HepG2 (cell line): ENCODE data around the gene ARHGEF12. TPM values are rescaled to one million over a fixed set of nuclear protein-coding genes. Genes with fewer than 3 reads are reported as not detected.

ENCODE experiments used
- ATAC-seq: fragments of 200-7000 bp; cut with Tn5 transposase; 3 replicates; pipeline ENCODE4 v1.9.1; 2020; ENCODE audit warnings: mild to moderate bottlenecking, moderate library complexity
- BruUV-seq: library from RNA; stranded (reverse); fragments of 400-500 nt; replicated peaks from 2 replicates; lab custom pipeline; 2021; lab: Mats Ljungman, UMichigan
- CTCF ChIA-PET: fragments of 300-600 bp; formaldehyde crosslinking; extraction: SDS; loops from one replicate; lab custom pipeline; 2021; ENCODE audit warnings: low total read pairs, inconsistent platforms, low intra/inter-chr PET ratio; lab: Yijun Ruan, JAX
- POLR2A ChIA-PET: fragments of 350-600 bp; sonication (Branson Sonifier 250); formaldehyde crosslinking; loops from one replicate; lab custom pipeline; 2020; ENCODE audit warnings: antibody characterized with exemption, inconsistent platforms; lab: Yijun Ruan, JAX
- DNase-seq: peaks from one replicate; pipeline ENCODE4 v3.0.0-alpha.2; 2015; ENCODE audit warnings: low spot score
- FAIRE-seq: peaks from 3 replicates; lab custom pipeline; 2011; peaks lifted over from hg19 to GRCh38; lab: Jason Lieb, UNC
- H2AFZ ChIP-seq: one replicate; pipeline ENCODE4 v1.6.1; 2011; ENCODE audit warnings: low read length, inconsistent platforms
- H3K27ac ChIP-seq: fragments of 300-600 bp; 3 replicates; pipeline ENCODE4 v1.8.0; 2011; ENCODE audit warnings: mixed run types, mild to moderate bottlenecking, mixed read lengths, low read length, inconsistent platforms; ENCODE audit not compliant: insufficient read depth; ENCODE audit errors: extremely low read length
- H3K27me3 ChIP-seq, 2 experiments: fragments of 200-600 bp in 1 of 2; 2 replicates in 1 of 2; 3 replicates in 1 of 2; pipeline versions ENCODE4 v1.6.0 to v1.8.0; 2011; ENCODE audit warnings: low read length in 2 of 2, mild to moderate bottlenecking in 2 of 2, moderate library complexity in 2 of 2, inconsistent platforms in 1 of 2; ENCODE audit not compliant: insufficient read depth in 2 of 2, control insufficient read depth in 1 of 2
- H3K36me3 ChIP-seq, 2 experiments: fragments of 200-600 bp in 1 of 2; replicated peaks in 1 of 2; 2 replicates in 1 of 2; 3 replicates in 1 of 2; pipeline versions ENCODE4 v1.5.1 to v1.8.0; 2011; ENCODE audit warnings: low read length in 2 of 2, inconsistent platforms in 1 of 2; ENCODE audit not compliant: insufficient read depth in 2 of 2, control insufficient read depth in 1 of 2
- H3K4me1 ChIP-seq: 2 replicates; pipeline ENCODE4 v1.5.1; 2012; ENCODE audit warnings: low read length, inconsistent platforms; ENCODE audit not compliant: insufficient read depth
- H3K4me2 ChIP-seq: 2 replicates; pipeline ENCODE4 v1.6.0; 2011; ENCODE audit warnings: low read depth, low read length, inconsistent platforms
- H3K4me3 ChIP-seq, 3 experiments: fragments of 200-600 bp in 1 of 3; sonication (generic), shearing (Covaris generic) in 1 of 3; replicated peaks in 1 of 3; 2 replicates each; pipeline ENCODE4 v1.5.1; 2011 to 2016; ENCODE audit warnings: low read length in 3 of 3, inconsistent platforms in 2 of 3, low read depth in 2 of 3, mild to moderate bottlenecking in 2 of 3, control low read depth in 1 of 3, mixed read lengths in 1 of 3; ENCODE audit not compliant: insufficient read depth in 1 of 3
- H3K79me2 ChIP-seq: one replicate; pipeline ENCODE4 v1.6.1; 2011; ENCODE audit warnings: low read length, inconsistent platforms; ENCODE audit not compliant: insufficient read depth
- H3K9ac ChIP-seq: 2 replicates; pipeline ENCODE4 v1.6.0; 2011; ENCODE audit warnings: mild to moderate bottlenecking, low read depth, low read length, inconsistent platforms; ENCODE audit not compliant: insufficient read depth
- H3K9me3 ChIP-seq: 2 replicates; pipeline ENCODE4 v1.5.1; 2012; ENCODE audit warnings: mild to moderate bottlenecking, low read length
- H4K20me1 ChIP-seq: 2 replicates; pipeline ENCODE4 v1.6.0; 2011; ENCODE audit warnings: inconsistent platforms, mild to moderate bottlenecking, low read length, moderate library complexity; ENCODE audit not compliant: insufficient read depth
- HES4 ChIP-seq: sonication (generic); formaldehyde crosslinking; IDR thresholded peaks from 2 replicates; pipeline ENCODE4 v1.9.0; 2021; ENCODE audit warnings: mild to moderate bottlenecking, missing genetic modification reagents, borderline replicate concordance
- HNRNPL ChIP-seq: fragments of 200-400 bp; formaldehyde crosslinking; IDR thresholded peaks from 2 replicates; pipeline ENCODE4 v1.6.1; 2017; ENCODE audit warnings: mild to moderate bottlenecking, low read depth, low read length
- NFKBIZ ChIP-seq: IDR thresholded peaks from 2 replicates; pipeline ENCODE4 v1.6.1; 2018; ENCODE audit warnings: missing genetic modification reagents, missing compliant biosample characterization
- RBFOX2 ChIP-seq: fragments of 200-400 bp; formaldehyde crosslinking; IDR thresholded peaks from 2 replicates; pipeline ENCODE4 v1.6.1; 2017; ENCODE audit warnings: low read depth, mild to moderate bottlenecking, low read length
- SP2 ChIP-seq: sonication (generic); formaldehyde crosslinking; IDR thresholded peaks from 2 replicates; pipeline ENCODE4 v1.5.1; 2020; ENCODE audit warnings: mild to moderate bottlenecking, missing genetic modification reagents
- SPEN ChIP-seq: sonication (generic); formaldehyde crosslinking; IDR thresholded peaks from 2 replicates; pipeline ENCODE4 v1.5.1; 2020; ENCODE audit warnings: low read depth, mild to moderate bottlenecking, missing genetic modification reagents
- ZNF737 ChIP-seq: sonication (generic); formaldehyde crosslinking; IDR thresholded peaks from 2 replicates; pipeline ENCODE4 v1.5.0; 2020; ENCODE audit warnings: missing genetic modification reagents, mild to moderate bottlenecking, borderline replicate concordance
- WGBS: methylation state at CpG from one replicate; pipeline ENCODE4 v1.1.6; 2017; ENCODE audit warnings: low lambda C conversion rate; 5-methylcytosine and 5-hydroxymethylcytosine counted together
- in situ Hi-C: cut with HindIII; loops from 2 replicates; pipeline ENCODE4 v1.10.0; 2017; ENCODE audit warnings: low pct_unique_long_range_greater_than_20kb; ENCODE audit not compliant: extremely low pct_ligation_motif_present
- intact Hi-C: fragments of 100-400 bp; cut with micrococcal nuclease; formaldehyde crosslinking; loops from one replicate; pipeline ENCODE4 v1.10.0; 2022; ENCODE audit not compliant: unreplicated experiment
- polyA plus RNA-seq, 8 experiments: library from polyadenylated mRNA; depleted of rRNA in 3 of 8; stranded (reverse) in 7 of 8; unstranded in 1 of 8; fragments of >200 nt; fragmentation: Illumina TruSeq in 4 of 8; extraction: Trizol in 4 of 8; gene quantifications; 2 replicates each; pipeline versions ENCODE4 v1.2.1 to v1.2.3, GENCODE V29; 2011 to 2016; ENCODE audit warnings: low read depth in 4 of 8, missing spikeins in 1 of 8, mixed read lengths in 1 of 8; ENCODE audit not compliant: insufficient read depth in 1 of 8
- total RNA-seq, 5 experiments: library from RNA; depleted of rRNA; stranded (reverse); fragments of >200 nt; fragmentation: Illumina TruSeq; extraction: Trizol; gene quantifications; 2 replicates each; pipeline ENCODE4 v1.2.3, GENCODE V29; 2016; ENCODE audit warnings: low read depth in 1 of 5
- TF ChIP-seq, protein P1 (sequence below): IDR thresholded peaks from 2 replicates; pipeline ENCODE4 v1.4.0; 2020; ENCODE audit warnings: mild to moderate bottlenecking, missing genetic modification reagents

ARHGEF12 gene
- total and polyA plus RNA-seq, 2 of the 13 experiments (the other 11 are each of a cell fraction or from before 2014, with no cell fraction given), result 17.9 to 54.4 TPM

DNA sequence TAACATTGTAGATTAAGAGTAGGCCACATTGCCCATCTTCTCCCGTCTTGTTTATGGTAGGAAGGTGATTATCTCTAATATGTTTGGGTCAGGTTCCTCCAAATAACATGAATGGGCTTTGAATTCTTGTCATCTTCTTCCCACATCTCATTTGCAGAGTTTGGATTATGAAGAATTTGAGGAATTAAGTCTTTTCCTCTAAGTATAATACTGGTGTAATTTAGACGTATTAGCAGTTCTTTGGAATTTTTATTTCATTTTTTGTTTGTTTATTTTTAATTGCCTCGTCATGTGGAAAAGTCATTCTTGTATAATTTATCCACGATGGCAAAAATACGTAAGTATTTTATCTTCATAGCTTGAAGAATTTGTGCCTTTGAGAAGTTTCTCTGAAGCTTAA, 73.4 kb downstream of the ARHGEF12 start (continued):
- no peak for TF ChIP-seq HNRNPL

- Histone ChIP-seq H3K4me2 (no peak overlapping the region), H3K9me3 (no peaks in the 10 kb centered on the region), H3K4me1 (no peaks in the 10 kb centered on the region), H3K79me2 (peaks cover 11% of the 10 kb centered on the region), H3K27ac (no peak overlapping the region), H3K27me3 (no peaks in the 10 kb centered on the region), H3K9ac (no peak overlapping the region), H3K4me3 (no peak overlapping the region), H2AFZ (no peak overlapping the region), H3K36me3 (peaks cover 4 to 6% of the 10 kb centered on the region in 2 experiments; a peak in 2 of 5 replicates), H4K20me1 (no peaks in the 10 kb centered on the region; the same call in 1 of the 2 replicates)
- intact Hi-C loops (no loop called here), in situ Hi-C loops (no loop called here)
- WGBS, result 98% methylated on average over 8 of the region's 8 CpGs
- ATAC-seq (no peak), FAIRE-seq (no peak), DNase-seq (no peak)
- ChIA-PET CTCF (no interaction called here), POLR2A (interaction anchor here (0.7 to 1.7 kb wide), 2 partner anchors 10 to 70 kb away, joined by 3 to 5 read pairs; no protein-coding TSS in a partner anchor)
- TF ChIP-seq ZNF737 (CRISPR knock-in tag), result no peak
- TF ChIP-seq, protein P1, sequence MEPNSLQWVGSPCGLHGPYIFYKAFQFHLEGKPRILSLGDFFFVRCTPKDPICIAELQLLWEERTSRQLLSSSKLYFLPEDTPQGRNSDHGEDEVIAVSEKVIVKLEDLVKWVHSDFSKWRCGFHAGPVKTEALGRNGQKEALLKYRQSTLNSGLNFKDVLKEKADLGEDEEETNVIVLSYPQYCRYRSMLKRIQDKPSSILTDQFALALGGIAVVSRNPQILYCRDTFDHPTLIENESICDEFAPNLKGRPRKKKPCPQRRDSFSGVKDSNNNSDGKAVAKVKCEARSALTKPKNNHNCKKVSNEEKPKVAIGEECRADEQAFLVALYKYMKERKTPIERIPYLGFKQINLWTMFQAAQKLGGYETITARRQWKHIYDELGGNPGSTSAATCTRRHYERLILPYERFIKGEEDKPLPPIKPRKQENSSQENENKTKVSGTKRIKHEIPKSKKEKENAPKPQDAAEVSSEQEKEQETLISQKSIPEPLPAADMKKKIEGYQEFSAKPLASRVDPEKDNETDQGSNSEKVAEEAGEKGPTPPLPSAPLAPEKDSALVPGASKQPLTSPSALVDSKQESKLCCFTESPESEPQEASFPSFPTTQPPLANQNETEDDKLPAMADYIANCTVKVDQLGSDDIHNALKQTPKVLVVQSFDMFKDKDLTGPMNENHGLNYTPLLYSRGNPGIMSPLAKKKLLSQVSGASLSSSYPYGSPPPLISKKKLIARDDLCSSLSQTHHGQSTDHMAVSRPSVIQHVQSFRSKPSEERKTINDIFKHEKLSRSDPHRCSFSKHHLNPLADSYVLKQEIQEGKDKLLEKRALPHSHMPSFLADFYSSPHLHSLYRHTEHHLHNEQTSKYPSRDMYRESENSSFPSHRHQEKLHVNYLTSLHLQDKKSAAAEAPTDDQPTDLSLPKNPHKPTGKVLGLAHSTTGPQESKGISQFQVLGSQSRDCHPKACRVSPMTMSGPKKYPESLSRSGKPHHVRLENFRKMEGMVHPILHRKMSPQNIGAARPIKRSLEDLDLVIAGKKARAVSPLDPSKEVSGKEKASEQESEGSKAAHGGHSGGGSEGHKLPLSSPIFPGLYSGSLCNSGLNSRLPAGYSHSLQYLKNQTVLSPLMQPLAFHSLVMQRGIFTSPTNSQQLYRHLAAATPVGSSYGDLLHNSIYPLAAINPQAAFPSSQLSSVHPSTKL (CRISPR knock-in tag), result no peak
- no peak for TF ChIP-seq SPEN
- no peak for TF ChIP-seq RBFOX2
- TF ChIP-seq NFKBIZ (CRISPR knock-in tag), result no peak
- no peak for TF ChIP-seq HES4 (CRISPR knock-in tag)
- no peak for TF ChIP-seq SP2
- BruUV-seq, result no TSS peak
Observed at GRCh38 chr11:120410622-120411380, 74.6 kb downstream of the ARHGEF12 start.
